WTC11 (cell line): ENCODE measurements around the gene SPRR2B.
"Not testable (repeated sequence)": the region's sequence is repeated elsewhere in the genome, so short reads cannot be mapped to it uniquely, and the experiment has no call there.

ENCODE experiments used
- CREB1 ChIP-seq: sonication (generic); formaldehyde crosslinking; IDR thresholded peaks from 2 replicates; pipeline ENCODE4 v1.8.0; 2023; ENCODE audit warnings: mild to moderate bottlenecking, missing genetic modification reagents
- CREM ChIP-seq: sonication (generic); formaldehyde crosslinking; IDR thresholded peaks from 2 replicates; pipeline ENCODE4 v1.8.1; 2022; ENCODE audit warnings: mild to moderate bottlenecking, missing genetic modification reagents, moderate library complexity
- CTCF ChIP-seq: fragments of 200-600 bp; IDR thresholded peaks from 2 replicates; pipeline ENCODE4 v1.8.0; 2022; ENCODE audit warnings: antibody characterized with exemption
- E2F4 ChIP-seq: sonication (generic); formaldehyde crosslinking; IDR thresholded peaks from 2 replicates; pipeline ENCODE4 v1.8.1; 2022; ENCODE audit warnings: low read depth, mild to moderate bottlenecking, moderate library complexity, missing genetic modification reagents, borderline replicate concordance
- ELF4 ChIP-seq: sonication (generic); formaldehyde crosslinking; IDR thresholded peaks from 2 replicates; pipeline ENCODE4 v1.8.1; 2022; ENCODE audit warnings: low read depth, mild to moderate bottlenecking, moderate library complexity, missing genetic modification reagents
- JUN ChIP-seq: sonication (generic); formaldehyde crosslinking; IDR thresholded peaks from 2 replicates; pipeline ENCODE4 v1.8.0; 2023; ENCODE audit warnings: mild to moderate bottlenecking, missing genetic modification reagents
- RELA ChIP-seq: sonication (generic); formaldehyde crosslinking; IDR thresholded peaks from 2 replicates; pipeline ENCODE4 v1.8.1; 2022; ENCODE audit warnings: missing genetic modification reagents, mild to moderate bottlenecking, borderline replicate concordance
- SP1 ChIP-seq: sonication (generic); formaldehyde crosslinking; conservative IDR thresholded peaks from 2 replicates; pipeline ENCODE4 v1.8.1; 2022; ENCODE audit warnings: missing genetic modification reagents
- TCF7 ChIP-seq: sonication (generic); formaldehyde crosslinking; IDR thresholded peaks from 2 replicates; pipeline ENCODE4 v1.8.0; 2022; ENCODE audit warnings: mild to moderate bottlenecking, low read depth, missing genetic modification reagents, moderate library complexity

GRCh38 chr1:153021829-153022228, 49.6 kb downstream of the SPRR2B start:
- not testable (repeated sequence) for TF ChIP-seq CTCF; JUN (CRISPR knock-in tag); RELA (CRISPR knock-in tag); TCF7 (CRISPR knock-in tag); CREB1 (CRISPR knock-in tag); SP1 (CRISPR knock-in tag); ELF4 (CRISPR knock-in tag); CREM (CRISPR knock-in tag); E2F4 (CRISPR knock-in tag)
